ENCODE results near the gene KLHL33. TPM values are rescaled to one million over a fixed set of nuclear protein-coding genes. Genes with fewer than 3 reads are reported as not detected.

Gene KLHL33, protein sequence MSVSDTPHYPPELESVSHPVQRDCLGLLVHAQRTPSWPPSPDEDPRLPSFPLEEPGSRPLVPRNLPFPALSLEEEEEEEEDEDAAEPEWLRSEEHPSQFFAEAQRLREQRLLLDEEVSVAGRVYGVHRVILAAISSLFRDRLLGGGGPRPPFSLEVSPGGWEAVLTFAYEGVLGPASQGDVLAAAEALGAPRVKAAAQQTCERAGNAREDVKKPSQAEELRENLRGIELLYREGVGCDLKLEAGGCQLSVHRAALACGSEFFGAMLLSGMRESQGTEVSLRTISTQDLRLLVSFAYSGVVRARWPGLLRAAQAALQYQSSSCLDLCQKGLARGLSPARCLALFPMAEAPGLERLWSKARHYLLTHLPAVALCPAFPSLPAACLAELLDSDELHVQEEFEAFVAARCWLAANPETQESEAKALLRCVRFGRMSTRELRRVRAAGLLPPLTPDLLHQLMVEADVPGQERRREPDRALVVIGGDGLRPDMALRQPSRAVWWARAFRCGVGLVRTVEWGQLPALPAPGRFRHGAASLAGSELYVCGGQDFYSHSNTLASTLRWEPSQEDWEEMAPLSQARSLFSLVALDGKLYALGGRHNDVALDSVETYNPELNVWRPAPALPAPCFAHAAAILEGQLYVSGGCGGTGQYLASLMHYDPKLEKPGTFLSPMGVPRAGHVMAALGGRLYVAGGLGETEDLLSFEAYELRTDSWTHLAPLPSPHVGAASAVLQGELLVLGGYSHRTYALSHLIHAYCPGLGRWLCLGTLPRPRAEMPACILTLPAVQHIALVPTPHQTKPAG
- total RNA-seq: 1 to 10 TPM in 1 of 4 donors, under 1 TPM in 3; 0.27 to 2.0 (median 0.36) TPM

DNA sequence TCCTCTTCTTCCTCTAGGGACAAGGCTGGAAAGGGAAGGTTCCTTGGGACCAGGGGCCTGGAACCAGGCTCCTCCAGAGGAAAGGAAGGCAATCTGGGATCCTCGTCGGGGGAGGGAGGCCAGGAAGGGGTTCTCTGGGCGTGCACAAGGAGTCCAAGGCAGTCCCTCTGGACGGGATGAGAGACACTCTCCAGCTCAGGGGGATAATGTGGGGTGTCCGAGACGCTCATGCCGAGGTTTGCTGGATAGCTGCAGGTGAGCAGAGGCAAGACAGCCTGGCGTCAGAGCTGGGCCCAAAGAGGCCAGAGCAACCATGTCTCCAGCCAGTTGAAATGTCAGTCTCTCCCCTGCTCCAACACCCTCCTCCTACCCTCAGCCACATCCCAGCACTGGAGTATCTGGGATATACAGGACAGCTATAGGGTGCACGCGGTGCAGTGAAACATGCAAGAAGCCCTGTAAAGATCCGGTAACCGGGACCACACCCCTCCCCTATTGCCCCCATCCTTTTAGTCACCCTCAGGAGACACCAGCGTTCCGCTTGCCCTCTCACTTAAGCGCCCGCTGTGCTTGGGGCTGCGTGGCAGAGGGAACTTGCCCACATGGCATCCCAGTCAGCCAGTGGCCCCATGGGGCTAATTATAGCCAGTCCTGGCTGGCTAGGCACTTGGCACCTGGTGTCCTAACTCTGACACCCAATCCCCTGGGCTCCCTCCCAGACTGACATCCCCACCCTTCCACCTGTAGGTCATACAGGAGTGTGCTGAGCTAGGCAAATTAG is at the start of gene KLHL33:
Gene KLHL33, minus strand, starts transcription at position 585 of the 781 bp plus-strand sequence. Its CDS starts 355 bp downstream, at position 230.
- no peak for DNase-seq
- TF ChIP-seq POLR2A (IDR thresholded peaks at IDR 0.05): no peak
- TF ChIP-seq CTCF (IDR thresholded peaks at IDR 0.05): no peak
- H3K36me3 ChIP-seq: no peaks in the 10 kb centered on the region
- WGBS, 2 donors: 65 to 78% methylated on average over 16 to 17 of the region's 17 CpGs
- intact Hi-C loops (cut with DNase I): no loop called here
- H3K9me3 ChIP-seq: no peaks in the 10 kb centered on the region
- peaks cover 5 to 9% of the 10 kb centered on the region in 2 donors for H3K4me1 ChIP-seq
- peak within 1 kb of the TSS in 1 of 3 donors; percentile 10 for H3K4me3 ChIP-seq (replicated peaks in 1 of 3)
- H3K27ac ChIP-seq: peak within 1 kb of the TSS in 1 of 3 donors; percentile 56
- no peaks in the 10 kb centered on the region for H3K27me3 ChIP-seq

DNA sequence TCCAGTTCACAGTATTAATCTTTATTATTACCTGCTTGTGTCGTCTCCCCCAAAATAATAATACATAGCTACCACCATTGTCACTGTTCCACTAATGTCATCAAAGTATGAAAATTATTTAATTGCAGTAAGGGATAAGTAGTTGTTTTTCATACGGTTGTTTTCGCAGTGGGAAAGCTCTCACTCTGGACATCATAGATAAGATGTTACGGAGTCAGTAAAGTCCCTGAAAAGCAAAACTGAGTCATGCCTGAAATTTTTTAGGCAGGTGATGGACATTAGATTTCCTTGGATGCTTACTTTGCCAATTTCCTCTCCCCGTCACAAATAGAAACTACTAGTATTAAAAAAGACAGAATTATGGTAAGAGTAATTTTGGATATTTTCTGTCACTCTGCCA is 46.4 kb upstream of the KLHL33 start:
- no peaks in the 10 kb centered on the region for H3K36me3 ChIP-seq
- TF ChIP-seq POLR2A (IDR thresholded peaks at IDR 0.05) (no peak), CTCF (IDR thresholded peaks at IDR 0.05) (no peak)
- intact Hi-C loops (cut with DNase I): no loop called here
- H3K4me1 ChIP-seq: peaks cover 4 to 8% of the 10 kb centered on the region in 2 donors
- no peak overlapping the region for H3K27ac ChIP-seq
- H3K4me3 ChIP-seq (replicated peaks in 1 of 3): no peak overlapping the region
- no peaks in the 10 kb centered on the region for H3K27me3 ChIP-seq
- H3K9me3 ChIP-seq: no peaks in the 10 kb centered on the region
- WGBS, 2 donors: 86% methylated on average over 5 of the region's 5 CpGs
- no peak for DNase-seq

- no peaks in the 10 kb centered on the region for H3K9me3 ChIP-seq
- no peak for DNase-seq
- TF ChIP-seq POLR2A (IDR thresholded peaks at IDR 0.05): no peak
- no peak for TF ChIP-seq CTCF (IDR thresholded peaks at IDR 0.05)
- peaks cover 11 to 21% of the 10 kb centered on the region in 2 donors for H3K36me3 ChIP-seq
- no peaks in the 10 kb centered on the region for H3K27me3 ChIP-seq
- WGBS, 2 donors: 93 to 95% methylated on average over 2 of the region's 2 CpGs
- no peak overlapping the region for H3K4me3 ChIP-seq (replicated peaks in 1 of 3)
- intact Hi-C loops (cut with DNase I): no loop called here
- H3K27ac ChIP-seq: no peak overlapping the region
- peaks cover 4 to 14% of the 10 kb centered on the region in 2 donors for H3K4me1 ChIP-seq
Observed at GRCh38 chr14:20478894-20479293, 42.9 kb upstream of the KLHL33 start.

DNA sequence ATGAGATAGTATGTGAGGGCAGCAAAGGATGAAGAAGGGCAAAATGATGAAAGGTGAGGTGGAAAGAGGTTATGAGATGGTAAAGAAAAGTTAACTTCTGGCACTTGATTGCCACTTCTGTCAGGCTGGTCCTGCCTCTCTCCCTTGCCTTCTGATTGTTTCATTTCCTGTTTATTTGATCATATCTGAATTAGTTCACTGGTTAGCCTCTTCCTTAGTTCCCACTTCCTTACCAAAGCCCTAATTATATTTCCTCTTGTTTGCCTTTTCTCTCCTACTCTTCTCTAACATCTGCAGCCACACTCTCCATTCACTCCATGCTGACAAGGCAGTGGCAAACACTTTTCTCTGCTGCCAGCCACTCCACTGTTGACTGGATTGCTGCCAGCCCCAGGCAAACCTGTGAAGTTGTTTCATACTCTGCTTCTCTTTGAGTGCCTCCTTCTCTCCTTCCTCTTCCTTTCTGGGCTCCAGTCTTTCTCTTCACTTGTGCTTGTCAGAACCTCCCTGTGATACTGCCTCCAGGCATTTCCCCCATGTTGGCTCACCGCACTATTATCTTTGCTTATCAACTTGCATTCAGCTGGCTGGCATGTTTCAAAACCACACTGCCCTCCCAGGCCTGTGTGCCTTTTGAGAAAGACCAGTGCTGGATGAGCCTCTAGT is 41.4 kb upstream of the KLHL33 start:
- DNase-seq: peak; percentile 85 to 89
- Histone ChIP-seq H3K27me3 (no peaks in the 10 kb centered on the region), H3K27ac (peak overlapping the region in 2 of 3 donors; percentile 19 to 31), H3K9me3 (no peaks in the 10 kb centered on the region), H3K36me3 (peaks cover 14 to 21% of the 10 kb centered on the region in 2 donors), H3K4me3 (replicated peaks in 1 of 3) (no peak overlapping the region), H3K4me1 (peaks cover 4 to 14% of the 10 kb centered on the region in 2 donors)
- intact Hi-C loops (cut with DNase I): no loop called here
- WGBS, 2 donors: 53 to 64% methylated on average over 1 of the region's 1 CpG
- TF ChIP-seq CTCF (IDR thresholded peaks at IDR 0.05) (no peak), POLR2A (IDR thresholded peaks at IDR 0.05) (no peak)
